Choroid plexus epithelial cell (primary cell): ENCODE data around the gene LAMA3.

Experiments used
- DNase-seq: peaks from one replicate; pipeline ENCODE4 v3.0.0-alpha.2; 2010; ENCODE audit warnings: low read depth
- H3K4me3 ChIP-seq: 2 replicates; pipeline ENCODE4 v1.5.1; 2011; ENCODE audit warnings: low read depth, mild to moderate bottlenecking, control low read depth, low read length, moderate library complexity
- TF ChIP-seq, protein P1 (sequence below): conservative IDR thresholded peaks from 2 replicates; pipeline ENCODE4 v1.5.1; 2011; ENCODE audit warnings: low read depth, mild to moderate bottlenecking, control low read depth, inconsistent platforms, low read length, moderate library complexity

The LAMA3 gene

DNA sequence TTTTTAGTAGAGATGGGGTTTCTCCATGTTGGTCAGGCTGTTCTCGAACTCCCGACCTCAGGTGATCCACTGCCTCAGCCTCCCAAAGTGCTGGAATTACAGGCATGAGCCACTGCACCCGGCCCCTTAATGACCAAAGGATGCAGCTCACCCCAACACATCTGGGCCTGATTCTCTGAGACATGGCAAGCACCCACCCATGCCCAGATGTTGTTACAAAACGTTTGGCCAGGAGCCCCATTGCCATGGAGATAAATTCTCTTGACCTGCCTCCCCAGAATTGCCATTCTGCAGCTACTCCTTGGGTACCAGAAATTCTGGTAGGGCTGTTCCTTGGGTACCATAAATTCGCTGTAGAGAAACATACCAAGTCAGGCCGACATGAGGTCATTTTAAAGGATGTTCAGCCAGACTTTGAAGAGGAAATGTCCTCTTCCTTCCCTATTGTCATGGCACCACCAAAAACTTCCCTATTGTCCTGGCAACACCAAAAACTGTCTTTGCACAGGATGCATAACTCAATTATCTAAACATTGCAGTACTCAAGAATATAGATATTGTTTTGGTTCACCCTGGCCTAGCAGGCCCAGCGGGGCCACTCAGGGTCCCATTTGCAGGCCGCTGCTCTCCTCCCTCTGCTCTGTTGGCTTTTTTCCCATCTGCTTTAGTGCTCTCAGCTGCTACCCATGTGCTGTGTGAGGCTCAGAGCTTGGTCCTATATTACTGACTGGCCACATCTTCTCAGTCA lies 164.4 kb downstream of the LAMA3 start:
- TF ChIP-seq, protein P1, sequence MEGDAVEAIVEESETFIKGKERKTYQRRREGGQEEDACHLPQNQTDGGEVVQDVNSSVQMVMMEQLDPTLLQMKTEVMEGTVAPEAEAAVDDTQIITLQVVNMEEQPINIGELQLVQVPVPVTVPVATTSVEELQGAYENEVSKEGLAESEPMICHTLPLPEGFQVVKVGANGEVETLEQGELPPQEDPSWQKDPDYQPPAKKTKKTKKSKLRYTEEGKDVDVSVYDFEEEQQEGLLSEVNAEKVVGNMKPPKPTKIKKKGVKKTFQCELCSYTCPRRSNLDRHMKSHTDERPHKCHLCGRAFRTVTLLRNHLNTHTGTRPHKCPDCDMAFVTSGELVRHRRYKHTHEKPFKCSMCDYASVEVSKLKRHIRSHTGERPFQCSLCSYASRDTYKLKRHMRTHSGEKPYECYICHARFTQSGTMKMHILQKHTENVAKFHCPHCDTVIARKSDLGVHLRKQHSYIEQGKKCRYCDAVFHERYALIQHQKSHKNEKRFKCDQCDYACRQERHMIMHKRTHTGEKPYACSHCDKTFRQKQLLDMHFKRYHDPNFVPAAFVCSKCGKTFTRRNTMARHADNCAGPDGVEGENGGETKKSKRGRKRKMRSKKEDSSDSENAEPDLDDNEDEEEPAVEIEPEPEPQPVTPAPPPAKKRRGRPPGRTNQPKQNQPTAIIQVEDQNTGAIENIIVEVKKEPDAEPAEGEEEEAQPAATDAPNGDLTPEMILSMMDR: no peak
- DNase-seq: no peak

DNA sequence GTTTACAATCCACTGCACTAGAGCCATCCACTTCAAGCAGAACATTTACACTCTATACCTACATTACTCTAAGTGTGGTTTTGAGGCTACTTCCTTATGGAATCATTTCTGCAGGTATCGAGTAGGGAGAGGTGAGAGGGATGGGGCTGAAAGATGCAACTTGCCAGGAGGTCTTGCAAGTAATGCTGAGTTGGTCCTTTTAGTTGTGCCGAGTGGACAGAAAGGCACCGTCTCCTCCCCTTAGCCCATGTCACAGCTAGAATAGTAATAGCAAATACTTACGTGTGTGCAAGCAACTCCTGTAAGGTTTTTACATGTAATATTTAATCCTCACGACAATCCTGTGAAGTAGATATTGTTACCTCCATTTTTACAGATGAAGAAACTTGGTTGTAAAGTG lies 166.5 kb downstream of the LAMA3 start:
- TF ChIP-seq, protein P1: no peak
- DNase-seq: no peak
- no peak overlapping the region for H3K4me3 ChIP-seq

More for the DNA sequence above, 164.4 kb downstream of the LAMA3 start:
- no peak overlapping the region for H3K4me3 ChIP-seq

DNA sequence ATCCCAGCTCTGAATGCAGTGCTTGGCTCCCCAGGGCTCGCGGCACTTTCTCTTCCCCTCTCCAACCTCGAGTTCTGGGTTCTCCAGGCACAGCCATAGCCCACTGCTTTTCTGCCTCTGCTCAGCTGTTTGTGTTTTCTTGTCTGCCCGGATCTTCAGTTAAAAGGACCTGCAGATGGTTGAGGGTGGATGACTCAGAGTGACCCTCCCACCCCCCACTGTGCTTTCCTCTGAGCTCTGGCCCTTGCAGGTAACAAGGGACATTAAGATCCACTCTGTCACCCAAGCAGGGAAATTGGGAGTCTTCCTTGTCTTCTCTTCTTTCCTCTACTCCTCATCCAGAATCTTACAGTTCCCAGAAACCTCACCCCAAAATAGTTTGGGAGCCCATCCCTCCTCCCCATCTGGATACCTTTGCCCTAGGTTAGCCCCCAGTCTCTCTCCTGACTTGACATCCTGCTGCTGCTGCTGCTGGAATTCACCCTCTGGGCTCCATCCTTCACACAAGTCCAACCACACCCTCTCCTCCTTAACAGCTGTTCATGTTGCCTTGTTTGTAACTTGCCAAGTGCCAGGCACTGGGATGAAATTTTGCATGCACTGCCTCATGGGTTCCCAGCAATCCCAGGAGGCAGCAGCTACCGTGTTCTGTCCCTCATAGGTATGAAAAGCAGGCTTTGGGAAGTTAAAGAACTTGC lies 167.4 kb downstream of the LAMA3 start:
- H3K4me3 ChIP-seq: no peak overlapping the region
- DNase-seq: peak; percentile 12
- TF ChIP-seq, protein P1: no peak

DNA sequence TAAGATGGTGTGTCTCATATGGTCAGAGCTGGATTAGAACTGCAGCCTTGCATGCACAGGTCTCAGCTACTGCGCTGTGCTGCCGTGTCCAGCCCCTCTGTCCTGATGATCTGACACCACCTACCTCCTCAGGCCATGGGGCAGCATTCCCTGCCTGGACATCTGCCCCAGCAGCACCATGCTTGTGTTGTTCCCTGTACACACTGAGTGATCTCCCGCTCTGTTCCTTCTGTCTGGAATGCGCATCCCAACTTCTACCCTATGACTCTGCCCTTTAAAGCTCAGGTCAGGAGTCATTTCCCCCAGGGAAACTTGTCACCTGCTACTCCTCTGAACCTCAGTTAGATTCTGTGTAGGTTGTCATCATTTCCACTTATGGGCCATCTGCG lies 167.9 kb downstream of the LAMA3 start:
- no peak overlapping the region for H3K4me3 ChIP-seq
- TF ChIP-seq, protein P1: no peak
- DNase-seq: no peak

DNA sequence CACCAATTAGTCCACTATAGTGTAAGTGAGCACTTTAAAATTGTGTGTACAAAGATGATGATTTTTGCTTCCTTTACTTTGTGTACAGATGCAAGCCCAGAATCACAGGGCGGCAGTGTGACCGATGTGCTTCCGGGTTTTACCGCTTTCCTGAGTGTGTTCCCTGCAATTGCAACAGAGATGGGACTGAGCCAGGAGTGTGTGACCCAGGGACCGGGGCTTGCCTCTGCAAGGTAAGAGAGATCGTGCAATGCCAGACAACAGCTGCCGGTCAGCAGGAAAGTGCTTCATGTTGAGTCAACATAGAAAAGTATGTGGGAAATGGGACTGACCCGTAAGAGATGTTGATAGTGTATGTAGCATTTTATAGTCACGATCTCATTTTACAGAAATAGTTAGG lies 168.5 kb downstream of the LAMA3 start:
- DNase-seq: peak; percentile 56
- TF ChIP-seq, protein P1: no peak
- H3K4me3 ChIP-seq: no peak overlapping the region

DNA sequence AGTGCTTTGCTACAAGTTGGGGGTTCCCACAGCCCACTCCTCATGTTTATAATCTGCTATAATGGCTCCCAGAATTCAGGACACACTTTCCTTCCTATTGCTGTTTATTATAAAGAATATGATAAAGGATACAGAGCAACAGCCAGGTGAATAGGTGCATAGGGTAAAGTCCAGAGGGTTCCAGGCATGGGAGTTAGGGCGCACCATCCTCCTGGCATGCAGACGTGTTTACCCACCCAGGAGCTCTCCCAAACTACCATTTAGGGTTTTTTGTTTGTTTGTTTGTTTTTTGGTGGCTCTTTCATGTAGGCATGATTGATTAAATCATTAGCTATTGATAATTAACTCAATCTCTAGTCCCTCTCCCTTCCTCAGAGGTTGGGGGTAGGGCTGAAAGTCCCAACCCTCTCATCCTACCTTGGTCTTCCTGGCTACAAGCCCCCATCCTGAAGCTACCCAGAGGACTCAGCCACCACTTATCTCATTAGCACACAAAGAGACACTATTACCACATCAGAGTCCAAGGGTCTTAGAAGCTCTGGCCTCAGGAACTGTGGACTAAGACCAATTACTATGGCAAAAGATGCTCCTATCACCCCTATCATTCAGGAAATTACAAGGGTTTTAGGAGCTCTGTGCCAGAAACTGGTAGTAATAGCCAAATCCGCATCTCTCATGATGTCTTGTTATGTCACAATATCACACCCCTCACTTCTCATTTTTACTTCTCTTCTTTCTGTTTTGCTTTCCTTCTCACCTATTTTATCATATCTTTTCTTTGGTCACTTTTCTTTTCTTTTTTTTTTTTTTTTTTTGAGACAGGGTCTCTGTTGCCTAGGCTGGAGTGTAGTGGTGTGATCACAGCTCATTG lies 170.4 kb downstream of the LAMA3 start:
- no peak overlapping the region for H3K4me3 ChIP-seq
- DNase-seq: no peak
- TF ChIP-seq, protein P1: no peak
